Liver (tissue), 9 donors: ENCODE results near the gene AJUBA. TPM values are rescaled to one million over a fixed set of nuclear protein-coding genes. Genes with fewer than 3 reads are reported as not detected.

Experiments
- DNase-seq: peaks from one replicate; pipeline ENCODE4 v3.0.0-alpha.2; 2017; ENCODE audit warnings: low spot score
- H3K27ac ChIP-seq, 2 donors: one replicate each; pipeline ENCODE4 v1.7.0; 2013; ENCODE audit warnings: inconsistent platforms in 2 of 2, low read length in 2 of 2, control low read depth in 1 of 2, low read depth in 1 of 2, mild to moderate bottlenecking in 1 of 2
- H3K27me3 ChIP-seq, 4 donors: one replicate each; pipeline versions ENCODE4 v1.6.1 to v1.7.0; 2013; ENCODE audit warnings: low read length in 3 of 4, inconsistent platforms in 1 of 4, mild to moderate bottlenecking in 1 of 4, moderate library complexity in 1 of 4; ENCODE audit not compliant: control insufficient read depth in 4 of 4, insufficient read depth in 4 of 4
- H3K36me3 ChIP-seq, 4 donors: one replicate each; pipeline versions ENCODE4 v1.6.1 to v1.7.0; 2013; ENCODE audit warnings: low read length in 3 of 4, mild to moderate bottlenecking in 3 of 4, low read depth in 1 of 4, moderate library complexity in 1 of 4; ENCODE audit not compliant: control insufficient read depth in 4 of 4, insufficient read depth in 3 of 4
- H3K4me1 ChIP-seq, 4 donors: one replicate each; pipeline versions ENCODE4 v1.6.1 to v1.7.0; 2013; ENCODE audit warnings: low read length in 3 of 4, mild to moderate bottlenecking in 3 of 4, moderate library complexity in 1 of 4; ENCODE audit not compliant: control insufficient read depth in 4 of 4, insufficient read depth in 4 of 4
- H3K4me3 ChIP-seq, 3 donors: one replicate each; pipeline versions ENCODE4 v1.6.1 to v1.7.0; 2013; ENCODE audit warnings: low read length in 3 of 3, control low read depth in 1 of 3, low read depth in 1 of 3, mild to moderate bottlenecking in 1 of 3
- H3K9ac ChIP-seq, 2 donors: one replicate each; pipeline ENCODE4 v1.7.0; 2013; ENCODE audit warnings: low read length in 2 of 2, mild to moderate bottlenecking in 2 of 2, moderate library complexity in 2 of 2, control low read depth in 1 of 2, low read depth in 1 of 2
- H3K9me3 ChIP-seq, 4 donors: one replicate each; pipeline versions ENCODE4 v1.6.1 to v1.7.0; 2013; ENCODE audit warnings: low read length in 3 of 4; ENCODE audit not compliant: control insufficient read depth in 4 of 4
- ATF3 ChIP-seq: IDR thresholded peaks from 2 replicates; pipeline ENCODE4 v1.6.1; 2016; ENCODE audit warnings: antibody characterized with exemption
- EGR1 ChIP-seq, 2 donors: IDR thresholded peaks; 2 replicates each; pipeline ENCODE4 v1.6.1; 2016 to 2018; ENCODE audit warnings: antibody characterized with exemption in 2 of 2, low read depth in 2 of 2
- FOXA1 ChIP-seq: IDR thresholded peaks from 2 replicates; pipeline ENCODE4 v1.6.1; 2016; ENCODE audit warnings: antibody characterized with exemption
- FOXA2 ChIP-seq: IDR thresholded peaks from 2 replicates; pipeline ENCODE4 v1.6.1; 2016; ENCODE audit warnings: antibody characterized with exemption
- HNF4A ChIP-seq, 2 donors: conservative IDR thresholded peaks; 2 replicates each; pipeline ENCODE4 v1.6.1; 2016; ENCODE audit warnings: antibody characterized with exemption in 2 of 2, mild to moderate bottlenecking in 2 of 2
- JUND ChIP-seq, 2 donors: IDR thresholded peaks; 2 replicates each; pipeline ENCODE4 v1.6.1; 2016; ENCODE audit warnings: antibody characterized with exemption in 2 of 2
- NR2F2 ChIP-seq: IDR thresholded peaks from 2 replicates; pipeline ENCODE4 v1.6.1; 2016; ENCODE audit warnings: antibody characterized with exemption
- RAD21 ChIP-seq, 2 donors: IDR thresholded peaks; 2 replicates each; pipeline ENCODE4 v1.6.1; 2016; ENCODE audit warnings: antibody characterized with exemption in 2 of 2, mild to moderate bottlenecking in 2 of 2
- REST ChIP-seq: IDR thresholded peaks from 2 replicates; pipeline ENCODE4 v1.6.1; 2016; ENCODE audit warnings: antibody characterized with exemption, mild to moderate bottlenecking
- RXRA ChIP-seq, 2 donors: IDR thresholded peaks; 2 replicates each; pipeline ENCODE4 v1.6.1; 2017 to 2018; ENCODE audit warnings: antibody characterized with exemption in 2 of 2, mild to moderate bottlenecking in 1 of 2
- SP1 ChIP-seq: IDR thresholded peaks from 2 replicates; pipeline ENCODE4 v1.6.1; 2018; ENCODE audit warnings: antibody characterized with exemption, mild to moderate bottlenecking
- TAF1 ChIP-seq: conservative IDR thresholded peaks from 2 replicates; pipeline ENCODE4 v1.6.1; 2016; ENCODE audit warnings: antibody characterized with exemption, mild to moderate bottlenecking
- YY1 ChIP-seq: IDR thresholded peaks from 2 replicates; pipeline ENCODE4 v1.6.1; 2016; ENCODE audit warnings: antibody characterized with exemption, mild to moderate bottlenecking
- WGBS: extraction: QIAGEN DNeasy Blood & Tissue Kit; methylation state at CpG from one replicate; pipeline ENCODE4 v1.1.7; 2013; 5-methylcytosine and 5-hydroxymethylcytosine counted together
- polyA plus RNA-seq, 2 donors: library from polyadenylated mRNA; stranded (reverse) in 1 of 2; unstranded in 1 of 2; fragments of 200-250 nt in 1 of 2; fragments of >200 nt in 1 of 2; fragmentation: Nextera tagmentation in 1 of 2; extraction: Ambion mirVana in 1 of 2; gene quantifications; one replicate each; pipeline versions ENCODE4 v1.2.1 to v1.2.3, GENCODE V29; 2013 to 2015
- total RNA-seq, 2 donors: library from RNA; depleted of rRNA; stranded (reverse); fragments of >200 nt; gene quantifications; one replicate each; pipeline ENCODE4 v1.2.3, GENCODE V29; 2014
- TF ChIP-seq, protein P1 (sequence below): IDR thresholded peaks from 2 replicates; pipeline ENCODE4 v1.6.1; 2016; ENCODE audit warnings: antibody characterized with exemption
- TF ChIP-seq, protein P2 (sequence below): fragments of 150-350 bp; IDR thresholded peaks from 2 replicates; pipeline ENCODE4 v1.5.1; 2017; ENCODE audit warnings: improper control_type of control experiment, low read depth, low read length; ENCODE audit not compliant: missing input control
- TF ChIP-seq, protein P3 (sequence below): IDR thresholded peaks from 2 replicates; pipeline ENCODE4 v1.6.1; 2016; ENCODE audit warnings: antibody characterized with exemption
- donor health status: healthy.
- donor health status: healthy.
- donor health status: healthy.
- donor health status: healthy.
- donor health status: healthy.

AJUBA gene
- total and polyA plus RNA-seq, 4 donors: 15.5 to 34.9 (median 19.6) TPM

DNA sequence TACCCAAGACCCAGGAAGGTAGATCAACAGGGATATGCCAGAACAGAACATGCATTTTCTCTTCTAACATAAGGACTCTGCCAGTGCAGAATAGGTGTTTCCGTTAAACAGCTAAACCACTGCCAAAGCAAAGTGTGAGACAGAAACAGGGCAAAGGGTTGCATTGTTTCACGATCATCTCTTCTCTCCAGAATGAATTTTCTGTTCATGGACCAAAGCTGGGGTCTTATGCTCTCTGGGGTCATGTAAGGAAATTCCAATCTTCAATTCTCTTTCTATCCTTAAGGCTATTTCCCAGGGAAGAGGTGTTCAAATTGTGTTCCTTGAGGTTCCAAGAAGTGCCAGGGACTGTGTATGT, 41.4 kb upstream of the AJUBA start (continued):
- TF ChIP-seq REST (no peak), SP1 (no peak), JUND (IDR thresholded peaks at IDR 0.05) (no peak)

GRCh38 chr14:23023022-23023794, 40.9 kb upstream of the AJUBA start:
- Histone ChIP-seq H3K27ac (no peak overlapping the region), H3K4me3 (no peak overlapping the region), H3K4me1 (no peaks in the 10 kb centered on the region), H3K9me3 (no peaks in the 10 kb centered on the region), H3K27me3 (no peaks in the 10 kb centered on the region), H3K36me3 (peaks cover 0 to 19% (median 10%) of the 10 kb centered on the region in 4 donors), H3K9ac (no peak overlapping the region)
- 87% methylated on average over 8 of the region's 8 CpGs for WGBS
- TF ChIP-seq JUND (IDR thresholded peaks at IDR 0.05): no peak
- TF ChIP-seq, protein P1, sequence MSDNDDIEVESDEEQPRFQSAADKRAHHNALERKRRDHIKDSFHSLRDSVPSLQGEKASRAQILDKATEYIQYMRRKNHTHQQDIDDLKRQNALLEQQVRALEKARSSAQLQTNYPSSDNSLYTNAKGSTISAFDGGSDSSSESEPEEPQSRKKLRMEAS: no peak
- TF ChIP-seq NR2F2: no peak
- TF ChIP-seq, protein P2, sequence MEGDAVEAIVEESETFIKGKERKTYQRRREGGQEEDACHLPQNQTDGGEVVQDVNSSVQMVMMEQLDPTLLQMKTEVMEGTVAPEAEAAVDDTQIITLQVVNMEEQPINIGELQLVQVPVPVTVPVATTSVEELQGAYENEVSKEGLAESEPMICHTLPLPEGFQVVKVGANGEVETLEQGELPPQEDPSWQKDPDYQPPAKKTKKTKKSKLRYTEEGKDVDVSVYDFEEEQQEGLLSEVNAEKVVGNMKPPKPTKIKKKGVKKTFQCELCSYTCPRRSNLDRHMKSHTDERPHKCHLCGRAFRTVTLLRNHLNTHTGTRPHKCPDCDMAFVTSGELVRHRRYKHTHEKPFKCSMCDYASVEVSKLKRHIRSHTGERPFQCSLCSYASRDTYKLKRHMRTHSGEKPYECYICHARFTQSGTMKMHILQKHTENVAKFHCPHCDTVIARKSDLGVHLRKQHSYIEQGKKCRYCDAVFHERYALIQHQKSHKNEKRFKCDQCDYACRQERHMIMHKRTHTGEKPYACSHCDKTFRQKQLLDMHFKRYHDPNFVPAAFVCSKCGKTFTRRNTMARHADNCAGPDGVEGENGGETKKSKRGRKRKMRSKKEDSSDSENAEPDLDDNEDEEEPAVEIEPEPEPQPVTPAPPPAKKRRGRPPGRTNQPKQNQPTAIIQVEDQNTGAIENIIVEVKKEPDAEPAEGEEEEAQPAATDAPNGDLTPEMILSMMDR: no peak
- TF ChIP-seq, protein P3, sequence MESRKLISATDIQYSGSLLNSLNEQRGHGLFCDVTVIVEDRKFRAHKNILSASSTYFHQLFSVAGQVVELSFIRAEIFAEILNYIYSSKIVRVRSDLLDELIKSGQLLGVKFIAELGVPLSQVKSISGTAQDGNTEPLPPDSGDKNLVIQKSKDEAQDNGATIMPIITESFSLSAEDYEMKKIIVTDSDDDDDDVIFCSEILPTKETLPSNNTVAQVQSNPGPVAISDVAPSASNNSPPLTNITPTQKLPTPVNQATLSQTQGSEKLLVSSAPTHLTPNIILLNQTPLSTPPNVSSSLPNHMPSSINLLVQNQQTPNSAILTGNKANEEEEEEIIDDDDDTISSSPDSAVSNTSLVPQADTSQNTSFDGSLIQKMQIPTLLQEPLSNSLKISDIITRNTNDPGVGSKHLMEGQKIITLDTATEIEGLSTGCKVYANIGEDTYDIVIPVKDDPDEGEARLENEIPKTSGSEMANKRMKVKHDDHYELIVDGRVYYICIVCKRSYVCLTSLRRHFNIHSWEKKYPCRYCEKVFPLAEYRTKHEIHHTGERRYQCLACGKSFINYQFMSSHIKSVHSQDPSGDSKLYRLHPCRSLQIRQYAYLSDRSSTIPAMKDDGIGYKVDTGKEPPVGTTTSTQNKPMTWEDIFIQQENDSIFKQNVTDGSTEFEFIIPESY: no peak
- no peak for TF ChIP-seq ATF3
- TF ChIP-seq RAD21 (IDR thresholded peaks at IDR 0.05): no peak
- TF ChIP-seq REST: no peak
- TF ChIP-seq SP1: no peak
- TF ChIP-seq FOXA1: no peak
- no peak for TF ChIP-seq FOXA2
- no peak for TF ChIP-seq RXRA (IDR thresholded peaks at IDR 0.05)
- no peak for TF ChIP-seq HNF4A (conservative IDR thresholded peaks at IDR 0.05)
- TF ChIP-seq EGR1 (IDR thresholded peaks at IDR 0.05; ENCODE audit: low read depth in 2 of 2): no peak
- TF ChIP-seq TAF1: no peak
- no peak for TF ChIP-seq YY1
- DNase-seq: no peak
